Fibroblast of upper back skin (primary cell): ENCODE results near the gene KMT2A.

ENCODE experiments used
- DNase-seq: peaks from one replicate; pipeline ENCODE4 v3.0.0-alpha.2; 2013

KMT2A gene

DNA sequence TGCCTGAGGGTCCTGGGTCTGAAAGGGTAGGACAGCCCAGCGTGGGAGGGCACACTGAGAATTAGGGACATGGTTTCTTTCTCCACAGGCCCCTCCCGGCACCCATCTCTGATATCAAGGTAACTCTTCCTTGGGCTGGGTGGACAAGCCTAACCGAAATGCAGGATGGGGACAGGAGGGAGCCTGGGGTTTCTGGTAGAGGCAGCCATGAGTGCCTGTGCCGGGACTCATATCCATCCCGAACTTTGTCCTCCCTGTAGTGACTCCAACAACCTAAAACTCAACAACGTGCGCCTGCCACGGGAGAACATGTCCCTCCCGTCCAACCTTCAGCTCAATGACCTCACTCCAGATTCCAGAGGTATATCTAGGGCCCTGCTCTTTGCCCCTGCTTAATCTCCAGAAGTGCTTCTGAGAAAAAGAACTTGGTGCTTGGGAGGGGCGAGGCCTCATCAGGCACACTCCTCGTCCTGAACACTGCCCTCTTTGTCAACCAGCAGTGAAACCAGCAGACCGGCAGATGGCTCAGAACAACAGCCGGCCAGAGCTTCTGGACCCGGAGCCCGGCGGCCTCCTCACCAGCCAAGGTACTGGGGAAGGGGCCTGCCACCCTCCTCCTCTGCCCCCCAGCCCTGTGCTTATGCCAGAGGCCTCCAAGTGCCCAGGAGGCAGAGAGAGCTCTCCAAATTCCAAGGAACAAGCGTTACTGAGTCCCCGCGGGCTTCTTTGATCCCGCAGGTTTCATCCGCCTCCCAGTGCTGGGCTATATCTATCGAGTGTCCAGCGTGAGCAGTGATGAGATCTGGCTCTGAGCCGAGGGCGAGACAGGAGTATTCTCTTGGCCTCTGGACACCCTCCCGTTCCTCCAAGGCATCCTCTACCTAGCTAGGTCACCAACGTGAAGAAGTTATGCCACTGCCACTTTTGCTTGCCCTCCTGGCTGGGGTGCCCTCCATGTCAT lies 97.8 kb downstream of the KMT2A start:
- DNase-seq, result no peak

DNA sequence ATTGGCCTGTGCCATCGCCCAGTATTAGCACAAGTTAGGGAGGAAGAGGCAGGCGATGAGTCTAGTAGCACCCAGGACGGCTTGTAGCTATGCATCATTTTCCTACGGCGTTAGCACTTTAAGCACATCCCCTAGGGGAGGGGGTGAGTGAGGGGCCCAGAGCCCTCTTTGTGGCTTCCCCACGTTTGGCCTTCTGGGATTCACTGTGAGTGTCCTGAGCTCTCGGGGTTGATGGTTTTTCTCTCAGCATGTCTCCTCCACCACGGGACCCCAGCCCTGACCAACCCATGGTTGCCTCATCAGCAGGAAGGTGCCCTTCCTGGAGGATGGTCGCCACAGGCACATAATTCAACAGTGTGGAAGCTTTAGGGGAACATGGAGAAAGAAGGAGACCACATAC lies 99.0 kb downstream of the KMT2A start:
- DNase-seq, result no peak

DNA sequence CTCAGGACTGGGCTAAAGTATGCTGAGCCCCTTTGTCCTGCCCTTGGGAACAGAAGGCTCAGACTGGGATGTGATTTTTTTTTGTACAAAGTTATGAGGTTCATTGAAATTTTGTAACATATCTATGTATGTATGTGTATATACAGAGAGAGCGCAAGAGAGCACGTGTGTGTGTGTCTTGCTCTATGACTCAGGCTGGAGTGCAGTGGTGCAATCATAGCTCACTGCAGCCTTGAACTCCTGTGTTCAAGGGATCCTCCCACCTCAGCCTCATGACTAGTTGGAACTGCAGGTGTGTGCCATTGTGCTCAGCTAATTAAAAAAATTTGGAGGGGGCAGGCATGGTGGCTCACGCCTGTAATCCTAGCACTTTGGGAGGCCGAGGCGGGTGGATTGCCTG lies 100.4 kb downstream of the KMT2A start:
- DNase-seq, result peak; percentile 9

GRCh38 chr11:118537409-118537980 lies 101.2 kb downstream of the KMT2A start:
- DNase-seq, result no peak

GRCh38 chr11:118544010-118544646 lies 107.8 kb downstream of the KMT2A start:
- DNase-seq, result no peak

- no peak for DNase-seq
Measured at GRCh38 chr11:118544647-118545010, 108.3 kb downstream of the KMT2A start.

GRCh38 chr11:118545533-118545932 lies 109.2 kb downstream of the KMT2A start:
- DNase-seq, result no peak

DNA sequence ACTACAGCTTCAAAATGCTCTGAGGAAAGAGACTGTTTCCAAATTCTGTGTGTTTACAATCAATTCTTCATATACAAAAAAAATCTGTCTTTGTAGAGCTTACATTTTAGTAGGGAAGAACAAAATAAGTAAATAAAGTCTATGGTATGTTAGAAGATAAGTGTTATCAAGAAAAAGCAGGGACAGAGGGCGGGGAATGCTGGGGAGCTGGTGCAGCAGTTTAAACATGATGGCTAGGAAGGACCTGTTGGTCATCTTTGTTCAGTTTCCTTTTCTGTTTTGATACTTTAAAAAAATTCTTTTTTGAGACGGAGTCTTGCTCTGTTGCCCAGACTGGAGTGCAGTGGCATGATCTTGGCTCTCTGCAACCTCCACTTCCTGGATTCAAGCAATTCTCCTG lies 110.8 kb downstream of the KMT2A start:
- no peak for DNase-seq

DNA sequence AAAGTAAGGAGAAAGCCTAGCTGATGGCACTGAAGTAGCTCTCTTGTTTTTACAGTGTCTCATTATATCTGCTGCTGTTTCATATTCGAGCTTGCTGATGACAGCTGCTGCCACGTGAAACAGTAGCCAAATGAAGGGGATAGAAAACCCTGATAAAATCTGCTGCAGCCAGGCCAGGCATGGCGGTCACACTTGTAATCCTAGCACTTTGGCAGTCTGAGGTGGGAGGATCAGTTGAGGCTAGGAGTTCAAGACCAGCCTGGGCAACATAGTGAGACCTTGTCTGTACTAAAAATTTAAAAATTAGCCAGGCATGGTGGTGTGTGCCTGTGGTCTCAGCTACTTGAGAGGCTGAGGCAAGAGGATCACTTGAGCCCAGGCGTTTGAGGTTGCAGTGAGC lies 116.0 kb downstream of the KMT2A start:
- DNase-seq, result no peak

DNA sequence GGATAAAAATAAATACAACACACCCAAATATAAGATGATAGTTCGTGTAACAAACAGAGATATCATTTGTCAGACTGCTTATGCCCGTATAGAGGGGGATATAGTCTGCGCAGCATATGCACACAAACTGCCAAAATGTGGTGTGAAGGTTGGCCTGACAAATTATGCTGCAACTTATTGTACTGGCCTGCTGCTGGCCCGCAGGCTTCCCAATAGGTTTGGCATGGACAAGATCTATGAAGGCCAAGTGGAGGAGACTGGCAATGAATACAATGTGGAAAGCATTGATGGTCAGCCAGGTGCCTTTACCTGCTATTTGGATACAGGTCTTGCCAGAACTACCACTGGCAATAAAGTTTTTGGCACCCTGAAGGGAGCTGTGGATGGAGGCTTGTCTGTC lies 124.5 kb downstream of the KMT2A start:
- DNase-seq, result no peak

DNA sequence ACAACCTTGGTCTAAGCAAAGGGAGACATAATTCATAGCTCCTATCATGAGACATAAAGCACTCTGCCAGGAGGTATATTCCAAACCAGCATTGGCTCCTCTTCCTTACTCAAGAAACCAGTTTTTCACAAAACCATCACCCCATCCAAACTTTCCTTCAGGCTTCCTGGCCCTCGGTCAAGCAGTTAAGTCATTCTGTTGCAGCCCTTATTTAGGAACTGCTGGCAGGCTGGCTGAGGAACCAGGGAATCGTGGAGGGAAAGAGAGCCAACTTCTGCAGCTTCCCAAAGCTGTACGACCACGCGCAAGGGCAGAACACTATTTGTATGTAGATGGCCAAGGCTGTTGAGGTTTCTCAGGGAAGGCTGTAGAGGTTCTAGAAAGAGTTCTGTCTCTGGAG lies 128.8 kb downstream of the KMT2A start:
- DNase-seq, result peak; percentile 12

- DNase-seq, result no peak
Measured at GRCh38 chr11:118569670-118570069, 133.4 kb downstream of the KMT2A start.

DNA sequence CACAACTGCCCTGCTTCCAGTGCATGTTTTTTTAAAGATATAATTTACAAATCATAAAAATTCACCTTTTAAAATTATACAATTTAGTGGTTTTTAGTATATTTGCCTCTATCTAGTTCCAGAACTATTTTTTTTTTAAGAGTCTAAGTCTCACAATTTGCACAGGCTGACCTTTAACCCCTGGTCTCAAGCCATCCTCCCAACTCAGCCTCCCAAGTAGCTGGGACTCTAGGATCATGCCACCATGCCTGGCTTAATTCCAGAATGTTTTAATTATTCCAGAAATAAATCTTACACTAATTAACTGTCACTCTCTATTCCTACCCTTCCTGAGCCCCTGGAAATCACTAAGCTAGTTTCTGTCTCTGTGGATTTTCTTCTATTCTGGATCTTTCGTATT lies 134.5 kb downstream of the KMT2A start:
- DNase-seq, result no peak

- peak; percentile 3 for DNase-seq
Measured at GRCh38 chr11:118571701-118572060, 135.4 kb downstream of the KMT2A start.

GRCh38 chr11:118572061-118572980 lies 136.0 kb downstream of the KMT2A start, which contains the start of gene ARCN1:
ARCN1 (plus strand) TSS chr11:118572409; CDS start chr11:118572548, 139 bp downstream.
- DNase-seq, result peak; percentile 82

GRCh38 chr11:118572981-118573550 lies 136.8 kb downstream of the KMT2A start:
- DNase-seq, result peak; percentile 56

DNA sequence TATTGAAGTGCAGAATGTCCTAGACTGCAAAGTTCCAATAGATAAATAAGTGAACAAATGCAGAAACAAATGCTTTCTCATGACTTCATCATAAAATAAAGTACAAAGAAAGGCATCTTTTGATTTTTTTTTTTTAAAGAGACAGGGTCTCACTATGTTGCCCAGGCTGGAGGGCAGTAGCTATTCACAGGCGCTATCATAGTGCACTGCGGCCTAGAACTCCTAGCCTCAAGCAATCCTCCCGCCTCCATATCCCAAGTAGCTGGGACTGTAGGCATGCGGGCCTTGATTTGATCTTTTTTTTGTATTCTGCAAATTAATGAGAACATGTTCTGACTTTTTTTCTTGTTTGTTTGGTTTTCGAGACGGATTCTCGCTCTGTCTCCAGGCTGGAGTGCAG lies 138.3 kb downstream of the KMT2A start:
- no peak for DNase-seq
